Right lung (tissue), 5 donors: ENCODE data around the gene GRAMD2A. TPM values are rescaled to one million over a fixed set of nuclear protein-coding genes. Genes with fewer than 3 reads are reported as not detected.

Source experiments
- DNase-seq, 2 donors: peaks; one replicate each; pipeline ENCODE4 v3.0.0-alpha.2; 2013
- polyA plus RNA-seq, 5 donors: library from polyadenylated mRNA; unstranded; fragments of 120-200 nt; gene quantifications; one replicate each; pipeline versions ENCODE4 v1.2.1 to v1.2.3, GENCODE V29; 2013; ENCODE audit warnings: inconsistent platforms in 1 of 5, low replicate concordance in 1 of 5; ENCODE audit not compliant: insufficient read length in 5 of 5, insufficient read depth in 1 of 5

Gene GRAMD2A
- polyA plus RNA-seq, 5 donors = 6.0 to 9.6 (median 7.4) TPM

DNA sequence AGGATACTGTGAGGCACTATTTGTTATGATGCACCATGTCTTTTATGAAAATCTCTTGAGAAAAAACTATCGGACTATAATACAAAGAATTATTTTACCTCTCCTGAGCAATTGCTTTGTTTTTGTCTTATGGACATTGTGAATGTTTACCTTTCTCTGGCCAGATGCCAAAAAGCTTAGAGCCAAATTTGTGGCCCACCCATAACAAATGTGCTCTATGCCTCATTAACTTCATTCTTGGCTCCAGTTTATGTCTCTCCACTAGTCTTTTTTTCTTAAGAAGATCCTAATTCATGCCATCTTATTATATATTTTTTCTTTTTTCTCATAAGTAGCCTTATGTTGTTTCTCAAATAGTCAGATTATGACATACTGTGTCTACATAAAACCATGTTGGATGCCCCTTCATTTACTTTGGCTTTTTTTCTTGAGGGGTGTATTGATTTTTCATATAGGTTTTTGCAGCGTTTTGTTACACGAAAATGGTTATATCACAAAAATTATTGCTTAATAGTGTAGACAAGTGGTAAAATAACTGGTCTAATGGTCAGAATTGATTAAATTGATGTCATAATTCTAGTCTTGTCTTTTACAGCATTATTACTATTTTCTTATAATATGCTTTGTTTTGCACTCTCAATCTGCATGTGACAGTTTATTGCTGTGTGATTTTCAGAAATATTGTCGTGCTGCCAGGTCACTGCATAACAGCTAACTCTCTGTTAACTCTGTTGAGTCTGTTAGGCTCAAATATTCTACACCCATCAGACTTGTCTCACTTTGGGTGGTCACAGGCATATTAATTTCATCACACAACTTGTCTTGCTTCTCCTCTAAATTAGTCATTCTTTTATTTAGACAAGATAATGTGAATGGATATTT, 61.2 kb downstream of the GRAMD2A start:
- no peak for DNase-seq

DNA sequence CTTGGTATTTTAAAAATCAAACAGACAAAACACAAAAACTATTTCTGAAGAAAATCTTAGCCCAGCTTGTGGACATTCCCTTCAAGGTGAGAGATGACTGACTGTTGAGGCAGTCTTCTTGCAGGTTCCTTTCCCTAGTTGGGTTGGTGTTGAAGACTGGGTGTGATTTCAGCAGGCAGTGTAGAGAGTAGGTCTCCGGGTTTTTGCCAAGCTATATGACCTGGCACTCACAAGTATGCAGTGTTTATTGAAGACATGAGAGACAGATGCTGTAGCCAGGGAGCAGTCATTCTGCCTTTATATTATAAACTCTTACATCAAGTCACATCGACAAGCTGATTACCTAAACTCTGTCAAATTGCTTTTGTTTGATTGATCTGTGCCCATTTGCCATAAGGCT, 61.9 kb downstream of the GRAMD2A start:
- no peak for DNase-seq

DNA sequence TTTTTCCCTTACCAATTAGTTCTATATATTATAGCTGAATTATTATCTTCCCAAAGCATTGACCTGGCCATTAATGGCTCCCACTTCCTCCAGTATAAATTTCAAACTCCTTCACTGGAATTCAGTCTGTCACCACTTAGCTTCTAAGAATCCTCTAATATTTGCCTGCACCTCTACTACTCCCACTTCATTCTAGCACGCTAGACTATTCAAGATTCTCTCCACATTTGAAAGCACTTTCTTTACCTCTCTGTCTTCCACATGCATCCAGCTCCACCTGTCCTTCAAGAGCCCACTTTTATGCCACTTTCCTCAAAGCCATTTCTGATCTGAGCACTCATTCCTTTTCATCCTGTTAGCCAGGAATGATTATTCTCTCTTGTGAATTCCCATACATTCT, 64.4 kb downstream of the GRAMD2A start:
- no peak for DNase-seq

DNA sequence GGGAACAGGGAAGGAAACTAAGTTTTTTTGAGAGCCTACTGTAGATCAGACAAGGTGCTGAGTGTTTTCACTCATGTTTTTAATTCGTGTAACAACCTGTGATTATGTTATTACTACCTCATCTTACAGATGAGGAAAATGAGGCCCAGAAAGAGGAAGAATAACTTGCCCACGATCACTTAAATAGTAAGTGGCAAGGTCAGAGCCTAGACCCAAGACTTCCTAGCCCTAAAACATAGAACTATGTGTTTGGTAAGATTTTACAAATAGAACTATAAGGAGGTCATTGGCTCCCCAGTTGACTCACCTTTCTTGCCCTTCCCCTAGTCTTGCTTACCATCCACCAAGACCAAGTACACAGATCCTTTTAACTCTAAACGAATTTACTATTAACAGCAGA, 65.7 kb downstream of the GRAMD2A start:
- no peak for DNase-seq

DNA sequence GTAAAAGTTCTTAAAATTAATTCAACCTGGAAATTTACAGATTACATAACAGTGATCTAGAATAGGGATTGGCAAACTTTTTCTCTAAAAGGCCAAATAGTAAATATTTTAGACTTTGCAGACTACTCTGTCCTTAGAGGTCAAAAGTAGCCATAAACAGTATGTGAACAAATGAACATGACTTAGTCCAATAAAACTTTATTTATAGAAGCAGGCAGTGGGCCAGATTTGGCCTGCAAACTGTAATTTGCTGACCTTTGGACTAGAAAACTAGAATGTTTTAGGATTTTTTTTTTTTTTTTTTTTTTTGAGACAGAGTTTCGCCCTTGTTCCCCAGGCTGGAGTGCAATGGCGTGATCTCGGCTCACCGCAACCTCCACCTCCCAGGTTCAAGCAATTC, 67.3 kb downstream of the GRAMD2A start:
- no peak for DNase-seq

DNA sequence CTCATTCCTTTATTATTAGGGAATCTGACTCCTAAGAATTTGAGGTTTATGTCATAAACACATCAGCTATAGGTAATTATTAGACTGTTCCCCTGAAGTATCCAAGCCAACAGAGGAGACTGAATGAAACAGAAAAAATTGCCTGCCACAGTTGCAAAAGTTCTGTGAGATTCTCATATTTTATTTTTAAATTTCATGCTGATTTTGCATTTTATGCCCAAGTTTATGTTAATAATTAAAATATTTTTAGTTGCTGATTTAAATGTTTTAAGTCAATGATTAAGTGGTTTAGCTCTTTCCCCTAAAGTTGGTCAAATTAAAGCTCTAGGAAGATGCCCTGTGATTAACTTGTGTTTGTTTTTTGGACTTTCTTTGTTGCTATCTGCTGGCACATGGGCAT, 69.2 kb downstream of the GRAMD2A start:
- DNase-seq = no peak

DNA sequence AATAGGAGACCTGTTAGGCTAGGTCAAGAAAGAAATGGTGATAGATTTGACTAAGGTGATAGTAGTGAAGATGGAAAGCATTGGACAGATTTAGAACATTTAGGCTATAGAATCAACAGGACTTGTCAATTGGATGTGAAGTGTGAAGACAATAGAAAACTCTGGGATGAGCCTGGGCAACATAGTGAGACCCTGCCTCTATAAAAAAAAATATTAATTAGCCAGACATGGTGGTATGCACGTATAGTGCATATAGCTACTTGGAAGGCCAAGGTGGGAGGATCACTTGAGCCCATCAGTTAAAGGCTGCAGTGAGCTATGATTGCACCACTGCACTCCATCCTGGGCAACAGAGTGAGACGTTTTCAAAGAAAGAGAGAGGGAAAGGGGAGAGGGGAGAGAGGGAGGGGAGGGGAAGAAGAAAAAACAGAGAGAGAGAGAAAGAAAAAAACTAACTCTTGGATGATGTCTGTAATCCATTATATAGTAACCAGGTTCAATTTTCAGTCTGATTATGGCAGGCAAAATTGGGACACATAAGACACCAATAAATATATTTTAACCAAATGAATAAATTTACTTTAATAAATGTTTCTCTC, 69.8 kb downstream of the GRAMD2A start:
- no peak for DNase-seq

DNA sequence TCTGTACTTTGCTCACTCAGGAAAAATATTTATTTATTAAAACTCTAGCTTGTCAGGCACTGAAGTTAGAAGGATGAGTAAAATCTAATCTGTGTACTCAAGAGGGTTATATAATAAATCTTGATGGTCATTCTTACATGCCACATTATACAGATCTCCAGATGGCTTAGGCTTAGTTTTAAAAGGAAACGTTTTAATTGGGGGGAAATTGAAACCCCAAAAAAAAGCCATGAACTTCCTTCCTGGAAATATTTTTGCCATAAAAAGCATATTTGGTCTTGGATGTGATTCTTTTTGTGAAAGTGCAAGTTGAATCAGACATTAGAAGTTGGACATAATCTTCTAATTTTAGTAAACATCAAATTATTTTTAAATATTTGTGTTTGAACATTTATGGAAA, 73.4 kb downstream of the GRAMD2A start:
- no peak for DNase-seq

DNA sequence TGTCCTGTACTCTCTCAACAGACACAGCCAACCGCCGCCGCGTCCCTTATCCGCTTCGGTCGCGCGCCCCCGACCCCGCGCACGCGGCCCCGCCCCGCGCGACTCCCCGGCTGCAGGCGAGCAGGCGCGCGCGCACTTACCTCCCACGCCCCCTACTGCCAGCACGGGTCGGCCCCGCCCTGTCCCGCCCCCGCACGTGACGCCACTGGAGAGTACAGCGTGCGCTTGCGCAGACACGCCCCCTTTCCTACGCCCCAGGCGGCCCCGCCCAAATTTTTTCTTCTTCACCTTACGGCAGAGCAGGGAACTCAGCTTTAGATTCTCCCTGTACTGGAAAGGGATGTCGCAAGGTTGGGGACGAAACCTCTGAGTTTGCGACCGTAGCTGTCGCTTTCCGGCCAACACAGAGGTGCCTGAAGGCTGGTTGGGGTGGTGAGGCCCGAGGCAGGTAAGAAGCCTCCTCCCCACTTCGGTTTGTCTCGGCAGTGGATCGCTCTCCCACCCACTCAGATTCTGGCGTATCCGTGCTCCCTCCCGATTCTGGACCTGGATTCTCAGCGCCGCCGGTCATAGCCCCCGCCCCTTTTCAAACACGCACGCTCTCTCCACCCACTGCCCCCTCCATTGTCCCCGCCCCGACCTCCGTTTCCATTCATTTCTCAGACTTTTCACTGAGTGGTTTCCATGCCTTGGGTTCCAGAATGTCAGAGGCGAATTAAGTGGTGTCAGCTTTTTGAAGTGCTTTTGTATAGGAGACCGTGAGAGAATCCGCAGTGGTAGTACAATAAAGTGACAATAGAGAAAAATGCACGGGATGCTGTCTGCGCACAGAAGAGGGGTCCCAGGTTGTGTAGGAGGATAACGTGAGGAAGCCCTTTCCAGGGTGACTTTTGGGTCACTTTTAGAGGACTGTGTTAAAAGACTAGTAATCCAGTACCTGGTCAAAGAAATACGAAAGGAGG, 79.3 kb downstream of the GRAMD2A start, which contains the start of the genes MYO9A and SENP8:
TSS of gene MYO9A (minus strand) at position 134 of the 962 bp plus-strand sequence. CDS start 71,587 bp downstream, outside the sequence.
TSS of gene SENP8 (plus strand) at position 387 of the 962 bp plus-strand sequence. CDS start 21,221 bp downstream, outside the sequence.
- peak; percentile 99 to 100 for DNase-seq

DNA sequence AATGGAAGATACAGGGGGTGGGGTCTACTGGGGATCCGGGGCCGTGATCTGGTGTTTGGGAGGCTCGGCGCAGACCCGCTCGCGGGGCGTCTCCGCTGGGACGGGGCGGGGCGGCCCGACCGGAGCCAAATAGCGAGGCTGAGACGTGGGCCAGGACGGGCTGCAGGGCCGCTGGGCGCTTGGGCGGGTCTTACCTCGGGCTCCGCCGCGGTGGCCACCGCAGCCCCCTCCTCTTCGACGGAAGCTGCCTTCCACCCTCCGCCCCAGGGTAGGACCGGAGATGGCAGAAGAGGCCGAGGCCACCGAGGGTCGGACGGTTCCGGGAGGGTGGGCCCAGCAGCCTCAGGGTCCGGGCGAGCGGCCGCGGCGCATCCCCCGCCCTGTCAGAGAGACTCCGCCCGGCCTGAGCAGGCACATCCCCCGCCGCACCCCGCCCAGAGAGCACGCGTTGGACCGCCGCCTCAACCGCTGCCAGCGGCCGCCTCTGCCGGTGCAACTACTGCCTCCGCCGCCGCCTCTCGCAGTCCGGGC, 80.0 kb downstream of the GRAMD2A start:
- DNase-seq = peak; percentile 90 to 93

DNA sequence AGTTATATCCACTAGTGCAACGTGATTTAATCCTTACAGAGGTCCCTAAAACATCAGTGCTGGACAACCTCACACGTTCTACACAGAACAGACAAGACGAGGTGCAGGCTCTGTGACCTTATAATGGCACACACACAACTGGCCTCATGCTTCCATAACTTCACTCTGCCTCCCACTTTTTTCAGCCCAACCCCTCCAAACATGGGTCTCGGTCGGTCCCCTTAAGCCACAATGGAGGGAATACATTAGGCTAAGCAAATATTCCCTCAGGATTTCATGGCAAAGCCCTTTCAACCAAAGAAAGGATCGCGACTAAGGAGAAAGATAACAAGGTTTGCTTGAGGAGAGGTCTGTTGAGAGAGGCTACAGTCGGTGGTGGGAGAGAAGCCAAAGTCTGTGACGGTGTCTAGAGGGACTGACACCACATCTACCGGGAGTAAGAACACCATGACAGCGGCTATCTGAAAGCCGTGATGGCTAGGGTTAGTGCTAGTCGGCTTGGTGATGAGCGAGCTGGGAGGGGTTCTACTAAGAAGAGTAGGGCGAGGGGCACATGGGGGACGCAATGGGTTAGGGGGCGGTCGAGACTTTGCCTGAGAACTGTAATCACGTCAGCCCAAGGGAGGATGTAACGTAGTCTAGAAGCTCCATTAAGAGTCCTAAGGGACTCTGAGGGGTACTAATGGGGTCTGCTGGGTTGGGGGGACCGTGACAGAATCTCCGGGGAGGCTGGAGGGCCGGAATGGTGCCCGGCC, 80.7 kb downstream of the GRAMD2A start:
- DNase-seq = no peak

DNA sequence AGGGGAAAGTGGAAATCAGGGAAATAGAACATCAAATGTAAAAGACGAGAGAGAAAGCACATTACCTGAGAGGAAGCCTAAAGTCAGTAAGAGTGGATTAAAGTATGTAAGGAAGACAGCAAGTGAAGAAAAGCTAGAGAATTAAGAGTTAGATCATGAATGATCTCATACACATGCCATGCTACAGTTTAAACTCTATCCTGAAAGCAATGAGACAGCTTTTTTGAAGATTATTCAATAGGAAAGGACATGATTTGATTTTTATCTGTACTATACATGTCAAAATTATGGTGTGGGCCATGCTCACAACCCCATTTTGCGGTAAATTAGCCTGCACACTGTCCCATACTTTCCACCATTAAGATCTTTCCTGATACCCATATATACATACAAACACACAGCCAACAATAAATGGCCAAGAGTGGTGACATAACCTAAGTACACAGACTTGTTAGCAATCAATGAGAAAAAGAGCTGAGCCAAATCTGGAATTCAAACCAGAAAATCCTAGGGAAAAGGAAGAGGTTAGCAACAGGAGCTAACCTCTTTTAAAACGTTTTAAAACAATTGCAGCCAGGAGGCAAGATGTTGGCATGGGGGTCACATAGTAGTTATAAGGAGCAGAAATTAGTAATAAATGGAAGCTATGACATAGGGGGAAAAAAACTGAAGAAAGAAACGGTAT, 84.1 kb downstream of the GRAMD2A start:
- no peak for DNase-seq

DNA sequence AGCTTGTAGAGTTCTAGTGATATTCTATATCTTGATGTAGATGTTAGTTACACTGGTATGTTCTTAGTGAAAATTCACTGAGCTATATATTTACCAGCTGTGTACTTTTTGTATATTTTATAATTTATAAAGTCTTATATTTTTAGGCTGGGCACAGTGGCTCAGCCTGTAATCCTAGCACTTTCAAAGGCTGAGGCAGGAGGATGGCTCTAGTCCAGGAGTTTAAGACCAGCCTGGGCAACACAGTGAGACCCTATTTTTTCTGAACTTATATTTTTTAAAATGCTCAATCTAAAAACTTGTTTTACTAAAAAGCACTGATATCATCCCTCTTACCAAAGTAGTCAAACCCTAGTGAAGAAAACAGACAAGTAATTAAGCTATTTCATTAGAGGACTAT, 84.8 kb downstream of the GRAMD2A start:
- DNase-seq = no peak

DNA sequence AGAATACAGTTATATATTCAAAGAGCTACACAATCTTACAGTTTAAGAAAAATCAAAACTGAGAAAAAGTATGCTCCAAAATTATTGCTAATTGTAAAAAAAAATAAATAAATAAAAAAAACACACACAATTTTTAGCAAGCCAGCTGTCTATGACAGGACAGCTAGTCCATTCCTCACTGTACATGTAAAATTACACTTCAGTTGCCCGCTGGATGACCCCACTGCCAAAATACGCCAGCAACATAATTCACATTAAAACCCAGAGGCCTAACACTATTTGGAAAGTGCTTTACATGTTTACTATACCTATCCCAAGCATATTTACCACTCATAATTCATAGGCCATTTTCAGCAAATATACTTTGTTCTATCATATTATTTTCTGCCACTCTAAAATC, 85.5 kb downstream of the GRAMD2A start:
- DNase-seq = peak; percentile 42 to 53

DNA sequence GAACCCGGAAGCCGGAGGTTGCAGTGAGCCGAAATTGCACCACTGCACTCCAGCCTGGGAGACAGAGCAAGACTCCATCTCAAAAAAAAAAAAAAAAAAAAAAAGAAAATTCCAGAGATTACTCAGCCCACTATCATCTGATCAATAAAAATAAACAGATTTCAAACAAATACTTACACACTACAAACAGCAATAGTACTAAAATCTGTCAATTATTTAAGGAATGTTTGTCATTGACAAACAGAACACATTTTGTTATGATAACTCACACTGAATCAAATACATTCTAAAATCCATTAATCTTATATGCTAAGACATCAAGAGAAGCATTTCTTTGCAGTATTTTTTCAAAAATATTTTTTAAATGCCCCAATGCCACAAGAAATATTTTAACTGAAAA, 87.2 kb downstream of the GRAMD2A start:
- DNase-seq = no peak

Other genes with a start within 250 kb of the GRAMD2A start
- gene MYO9A, start 79.6 kb downstream of the GRAMD2A start, polyA plus RNA-seq = 10 to 100 TPM; 22.3 to 43.3 (median 38.9) TPM
- 1 to 10 TPM; 4.0 to 5.7 (median 4.8) TPM for gene SENP8, start 79.4 kb downstream of the GRAMD2A start, polyA plus RNA-seq
- gene PKM, start 33.4 kb upstream of the GRAMD2A start, polyA plus RNA-seq = 100 to 1,000 TPM; 431 to 641 (median 574) TPM
- gene PARP6, start 74.8 kb upstream of the GRAMD2A start, polyA plus RNA-seq = 100 to 1,000 TPM; 110 to 161 (median 124) TPM
- gene CELF6, start 122.4 kb upstream of the GRAMD2A start, polyA plus RNA-seq = 1 to 10 TPM; 1.8 to 3.6 (median 3.2) TPM
- gene HEXA, start 178.2 kb upstream of the GRAMD2A start, polyA plus RNA-seq = 100 to 1,000 TPM in 1 of 5 donors, 10 to 100 TPM in 4; 67.9 to 105 (median 82.1) TPM
- gene TMEM202, start 200.5 kb upstream of the GRAMD2A start, polyA plus RNA-seq = under 1 TPM in 1 of 5 donors, not detected in 4; 0.20 TPM